Tibial nerve (tissue), 4 donors: Measurements from ENCODE around the gene HRH1.

Experiments
- CTCF ChIP-seq, 5 experiments: fragments of 200-600 bp in 3 of 5; fragments of 450-650 bp in 2 of 5; sonication (generic) in 3 of 5; IDR thresholded peaks; one replicate each; pipeline ENCODE4 v1.5.1; 2016 to 2019; ENCODE audit warnings: antibody characterized with exemption in 5 of 5, mild to moderate bottlenecking in 3 of 5, moderate library complexity in 2 of 5
- EP300 ChIP-seq, 2 donors: sonication (generic); formaldehyde crosslinking; IDR thresholded peaks; one replicate each; pipeline ENCODE4 v1.6.1; 2017; ENCODE audit warnings: antibody characterized with exemption in 2 of 2, mild to moderate bottlenecking in 1 of 2
- POLR2A ChIP-seq, 2 donors: fragments of 450-650 bp; IDR thresholded peaks; one replicate each; pipeline ENCODE4 v1.6.1; 2017; ENCODE audit warnings: antibody characterized with exemption in 2 of 2, mild to moderate bottlenecking in 2 of 2, moderate library complexity in 2 of 2

- TF ChIP-seq CTCF (IDR thresholded peaks at IDR 0.05) (no peak), EP300 (IDR thresholded peaks at IDR 0.05) (peak in 1 of 2 donors; percentile 29), POLR2A (IDR thresholded peaks at IDR 0.05) (no peak)
Measured at GRCh38 chr3:11201251-11202019, 47.1 kb downstream of the HRH1 start.
